ENCODE results near the gene KSR2. TPM values are rescaled to one million over a fixed set of nuclear protein-coding genes. Genes with fewer than 3 reads are reported as not detected.

KSR2 gene
- total RNA-seq, 1 experiment from 2014 or later, result 0.15 TPM

DNA sequence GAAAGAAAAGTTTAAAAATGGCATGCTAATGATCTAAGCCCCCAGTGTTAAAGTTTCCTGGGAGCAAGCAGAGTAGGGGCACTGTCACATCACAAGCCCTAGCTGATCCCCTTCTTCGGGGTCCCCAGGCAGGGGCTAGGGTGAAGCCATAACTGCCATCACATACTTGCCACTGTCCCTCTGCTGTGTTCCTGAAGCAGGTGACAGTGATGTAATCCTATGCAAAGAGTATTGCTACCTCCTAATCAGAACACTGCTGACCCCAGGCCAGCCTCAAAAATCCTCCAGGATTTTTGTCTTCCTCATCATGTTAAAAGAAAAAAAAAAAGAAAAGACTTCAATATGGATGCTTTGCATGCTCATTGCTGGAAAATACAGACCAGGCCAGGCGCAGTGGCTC lies 46.5 kb upstream of the KSR2 start:
- no peak overlapping the region for H3K4me3 ChIP-seq (ENCODE audit: low read depth in 2 of 2, low read length in 2 of 2)
- no TSS peak for BruUV-seq (replicated peaks)
- H3K27ac ChIP-seq (ENCODE audit: low read length), result no peak overlapping the region
- CTCF ChIA-PET, result no interaction called here
- ATAC-seq (no peak), DNase-seq (ENCODE audit: low read depth, low spot score) (no peak)
- in situ Hi-C loops (cut with HindIII; ENCODE audit: low pct_unique_long_range_greater_than_20kb, low sequenced_read_pairs) (no loop called here), intact Hi-C loops (cut with micrococcal nuclease; ENCODE audit: unreplicated experiment) (loop anchor here (5.0 kb wide), 1 partner anchor 138 kb away; no protein-coding TSS in a partner anchor)
- peaks cover 10% of the 10 kb centered on the region for H3K4me1 ChIP-seq (ENCODE audit: control insufficient read depth, insufficient read depth, low read length)
- no peaks in the 10 kb centered on the region for H3K27me3 ChIP-seq (ENCODE audit: control insufficient read depth, insufficient read depth, low read length)
- no peaks in the 10 kb centered on the region; the same call in 1 of the 2 replicates for H3K36me3 ChIP-seq (ENCODE audit: control insufficient read depth, insufficient read depth, low read length)
- TF ChIP-seq SIN3A (IDR thresholded peaks at IDR 0.05; ENCODE audit: borderline replicate concordance, insufficient read depth, low read depth, low read length) (no peak), CTCF (IDR thresholded peaks at IDR 0.05) (no peak), REST (IDR thresholded peaks at IDR 0.05; ENCODE audit: insufficient read depth in 1 of 2, low read depth in 2 of 2, low read length in 1 of 2) (no peak), TCF7L2 (IDR thresholded peaks at IDR 0.05; ENCODE audit: low read depth, low read length) (no peak), POLR2AphosphoS5 (IDR thresholded peaks at IDR 0.05; ENCODE audit: low read depth, low read length) (no peak)
- no peaks in the 10 kb centered on the region for H3K9me3 ChIP-seq (ENCODE audit: control insufficient read depth, insufficient read depth, low read depth, low read length)
- POLR2A ChIA-PET, result no interaction called here

GRCh38 chr12:118013283-118013682 lies 44.5 kb upstream of the KSR2 start:
- Histone ChIP-seq H3K36me3 (ENCODE audit: control insufficient read depth, insufficient read depth, low read length) (no peaks in the 10 kb centered on the region), H3K4me3 (ENCODE audit: low read depth in 2 of 2, low read length in 2 of 2) (no peak overlapping the region), H3K4me1 (ENCODE audit: control insufficient read depth, insufficient read depth, low read length) (peaks cover 10% of the 10 kb centered on the region), H3K9me3 (ENCODE audit: control insufficient read depth, insufficient read depth, low read depth, low read length) (no peaks in the 10 kb centered on the region), H3K27ac (ENCODE audit: low read length) (no peak overlapping the region), H3K27me3 (ENCODE audit: control insufficient read depth, insufficient read depth, low read length) (no peaks in the 10 kb centered on the region)
- in situ Hi-C loops (cut with HindIII; ENCODE audit: low pct_unique_long_range_greater_than_20kb, low sequenced_read_pairs), result no loop called here
- BruUV-seq (replicated peaks), result no TSS peak
- ChIA-PET POLR2A (no interaction called here), CTCF (interaction anchor here (0.6 kb wide), 1 partner anchor 20 kb away, joined by 7 read pairs; no protein-coding TSS in a partner anchor)
- DNase-seq (ENCODE audit: low read depth, low spot score) (no peak), ATAC-seq (no peak)
- intact Hi-C loops (cut with micrococcal nuclease; ENCODE audit: unreplicated experiment), result no loop called here
- TF ChIP-seq REST (IDR thresholded peaks at IDR 0.05; ENCODE audit: insufficient read depth in 1 of 2, low read depth in 2 of 2, low read length in 1 of 2), result no peak
- TF ChIP-seq SIN3A (IDR thresholded peaks at IDR 0.05; ENCODE audit: borderline replicate concordance, insufficient read depth, low read depth, low read length), result no peak
